Fibroblast of lung (primary cell): ENCODE measurements around the gene SERPINB4. TPM values are rescaled to one million over a fixed set of nuclear protein-coding genes. Genes with fewer than 3 reads are reported as not detected.

Experiments used
- DNase-seq, 2 donors: peaks; one replicate each; pipeline versions ENCODE4 v3.0.0 to v3.0.0-alpha.2; 2010; ENCODE audit warnings: low read depth in 2 of 2
- H2AFZ ChIP-seq: 2 replicates; pipeline ENCODE4 v1.5.1; 2012; ENCODE audit warnings: low read length, control low read depth, inconsistent platforms
- H3K27ac ChIP-seq: 2 replicates; pipeline ENCODE4 v1.5.1; 2011; ENCODE audit warnings: low read length, control low read depth; ENCODE audit not compliant: insufficient read depth
- H3K27me3 ChIP-seq: 2 replicates; pipeline ENCODE4 v1.5.1; 2011; ENCODE audit warnings: mild to moderate bottlenecking, low read length; ENCODE audit not compliant: control insufficient read depth, insufficient read depth
- H3K36me3 ChIP-seq: 2 replicates; pipeline ENCODE4 v1.5.1; 2011; ENCODE audit warnings: low read length; ENCODE audit not compliant: control insufficient read depth, insufficient read depth
- H3K4me1 ChIP-seq: 2 replicates; pipeline ENCODE4 v1.5.1; 2011; ENCODE audit warnings: low read length; ENCODE audit not compliant: control insufficient read depth, insufficient read depth; ENCODE audit errors: extremely low read depth
- H3K4me2 ChIP-seq: 2 replicates; pipeline ENCODE4 v1.5.1; 2011; ENCODE audit warnings: low read length, control low read depth; ENCODE audit not compliant: insufficient read depth; ENCODE audit errors: extremely low read depth
- H3K4me3 ChIP-seq, 4 experiments: fragments of 200-600 bp in 1 of 4; sonication (generic) in 1 of 4; replicated peaks in 1 of 4; 2 replicates each; pipeline ENCODE4 v1.5.1; 2011 to 2016; ENCODE audit warnings: low read length in 4 of 4, low read depth in 3 of 4, mild to moderate bottlenecking in 3 of 4, control low read depth in 2 of 4, inconsistent platforms in 1 of 4, mixed read lengths in 1 of 4; ENCODE audit not compliant: insufficient read depth in 1 of 4; ENCODE audit errors: control extremely low read depth in 1 of 4
- H3K79me2 ChIP-seq: 2 replicates; pipeline ENCODE4 v1.5.1; 2012; ENCODE audit warnings: mild to moderate bottlenecking, low read length, inconsistent platforms; ENCODE audit not compliant: control insufficient read depth, insufficient read depth
- H3K9ac ChIP-seq: 2 replicates; pipeline ENCODE4 v1.5.1; 2011; ENCODE audit warnings: mild to moderate bottlenecking, low read length, control low read depth; ENCODE audit not compliant: insufficient read depth
- H3K9me3 ChIP-seq: 2 replicates; pipeline ENCODE4 v1.5.1; 2012; ENCODE audit warnings: low read depth, low read length; ENCODE audit not compliant: control insufficient read depth, insufficient read depth
- H4K20me1 ChIP-seq: 2 replicates; pipeline ENCODE4 v1.5.1; 2011; ENCODE audit warnings: low read length; ENCODE audit not compliant: control insufficient read depth, insufficient read depth; ENCODE audit errors: extremely low read depth
- CTCF ChIP-seq, 2 donors: IDR thresholded peaks in 1 of 2; conservative IDR thresholded peaks in 1 of 2; 1 replicate in 1 of 2; 2 replicates in 1 of 2; pipeline ENCODE4 v1.5.1; 2011 to 2012; ENCODE audit warnings: low read length in 2 of 2, control low read depth in 1 of 2, inconsistent platforms in 1 of 2, low read depth in 1 of 2, mild to moderate bottlenecking in 1 of 2
- EZH2 ChIP-seq: IDR thresholded peaks from 2 replicates; pipeline ENCODE4 v1.5.1; 2012; ENCODE audit warnings: low read length, control low read depth, mild to moderate bottlenecking; ENCODE audit errors: missing control alignments
- polyA plus RNA-seq, 2 donors: library from polyadenylated mRNA; depleted of rRNA in 1 of 2; stranded (reverse) in 1 of 2; unstranded in 1 of 2; fragments of >200 nt; gene quantifications; 2 replicates each; pipeline ENCODE4 v1.2.1, GENCODE V29; 2011 to 2012; ENCODE audit warnings: missing spikeins in 1 of 2
- total RNA-seq: library from RNA; depleted of rRNA; stranded (reverse); fragments of >200 nt; gene quantifications from 2 replicates; pipeline ENCODE4 v1.2.1, GENCODE V29; 2014

Gene SERPINB4
- total and polyA plus RNA-seq, 2 donors (not counting 1 experiment from before 2014, with no cell fraction given), result not detected

DNA sequence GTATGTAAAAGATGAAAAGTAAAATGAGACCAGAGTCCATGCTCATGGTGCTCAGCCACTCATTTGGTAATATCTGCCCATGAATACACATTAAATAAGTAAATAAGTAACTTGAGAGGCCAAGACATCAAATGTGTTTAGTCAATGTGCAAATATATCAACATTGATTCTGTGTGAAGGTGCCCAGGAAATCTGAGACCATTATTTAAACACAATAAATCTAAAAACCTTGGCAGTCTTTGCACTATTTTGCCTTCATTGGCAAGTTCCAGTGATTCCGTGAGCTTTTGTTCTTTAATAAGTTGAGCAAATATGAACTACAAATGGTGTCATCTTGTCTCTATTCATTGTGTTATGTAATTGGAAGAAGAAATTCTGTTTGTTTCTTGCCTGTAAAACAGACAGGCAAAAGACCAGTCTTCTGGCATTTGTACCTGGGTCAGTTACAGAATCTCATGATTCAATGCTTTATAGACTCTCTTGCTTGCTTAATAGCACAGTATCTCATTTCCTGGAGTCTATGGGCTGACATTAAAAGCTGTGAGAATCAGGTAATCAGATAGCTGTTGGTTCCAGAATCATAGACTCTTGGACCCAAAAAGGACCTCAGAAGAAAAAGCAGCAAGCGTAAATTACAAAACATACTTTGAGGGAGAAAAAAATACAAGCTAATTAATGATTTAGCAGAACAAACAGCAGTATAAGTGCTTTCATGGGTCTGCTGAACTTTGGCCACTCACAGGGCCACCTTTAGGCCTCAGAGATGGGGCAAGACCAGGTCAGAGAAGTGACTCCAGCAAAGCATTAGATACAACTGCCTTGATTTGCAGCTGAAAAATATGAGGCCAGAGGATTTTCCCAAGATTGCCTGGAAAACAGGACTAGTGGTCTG lies 37.6 kb upstream of the SERPINB4 start:
- no peak overlapping the region for H3K27ac ChIP-seq
- no peaks in the 10 kb centered on the region for H3K9me3 ChIP-seq
- no peak overlapping the region for H3K4me2 ChIP-seq
- H3K36me3 ChIP-seq, result no peaks in the 10 kb centered on the region
- no peaks in the 10 kb centered on the region for H4K20me1 ChIP-seq
- no peaks in the 10 kb centered on the region for H3K27me3 ChIP-seq
- DNase-seq, result no peak
- TF ChIP-seq CTCF (conservative IDR thresholded peaks at IDR 0.05 in 1 of 2, IDR thresholded peaks at IDR 0.05 in 1 of 2; ENCODE audit: low read depth in 1 of 2, low read length in 2 of 2), result no peak
- TF ChIP-seq EZH2, result no peak
- no peak overlapping the region for H2AFZ ChIP-seq
- H3K79me2 ChIP-seq, result no peaks in the 10 kb centered on the region
- H3K4me3 ChIP-seq, result no peak overlapping the region
- H3K9ac ChIP-seq, result no peak overlapping the region
- no peaks in the 10 kb centered on the region for H3K4me1 ChIP-seq

GRCh38 chr18:63679820-63680606 lies 36.0 kb upstream of the SERPINB4 start:
- H3K9ac ChIP-seq, result no peak overlapping the region

More at GRCh38 chr18:63679820-63680606, 36.0 kb upstream of the SERPINB4 start:
- no peak overlapping the region for H3K27ac ChIP-seq
- H3K9me3 ChIP-seq, result no peaks in the 10 kb centered on the region
- TF ChIP-seq EZH2 (no peak), CTCF (conservative IDR thresholded peaks at IDR 0.05 in 1 of 2, IDR thresholded peaks at IDR 0.05 in 1 of 2; ENCODE audit: low read depth in 1 of 2, low read length in 2 of 2) (no peak)
- H2AFZ ChIP-seq, result no peak overlapping the region
- H3K4me2 ChIP-seq, result no peak overlapping the region
- H3K27me3 ChIP-seq, result no peaks in the 10 kb centered on the region
- DNase-seq, result no peak
- no peaks in the 10 kb centered on the region for H3K36me3 ChIP-seq
- H3K4me1 ChIP-seq, result no peaks in the 10 kb centered on the region
- H3K79me2 ChIP-seq, result no peaks in the 10 kb centered on the region
- no peak overlapping the region for H3K4me3 ChIP-seq
- H4K20me1 ChIP-seq, result no peaks in the 10 kb centered on the region
